Caco-2 (cell line): ENCODE data around the gene LSM11. TPM values are rescaled to one million over a fixed set of nuclear protein-coding genes. Genes with fewer than 3 reads are reported as not detected.

Experiments
- BruUV-seq: library from RNA; stranded (reverse); fragments of 400-500 nt; replicated peaks from 2 replicates; lab custom pipeline; 2021; lab: Mats Ljungman, UMichigan
- CTCF ChIA-PET: fragments of 300-600 bp; sonication (Branson Sonifier 250); formaldehyde crosslinking; loops from one replicate; lab custom pipeline; 2022; ENCODE audit warnings: antibody characterized with exemption; lab: Charles Lee
- POLR2A ChIA-PET: fragments of 300-600 bp; sonication (Branson Sonifier 250); formaldehyde crosslinking; loops from one replicate; lab custom pipeline; 2022; ENCODE audit warnings: antibody characterized with exemption; lab: Charles Lee
- DNase-seq, 2 experiments: peaks; one replicate each; pipeline versions ENCODE4 v3.0.0 to v3.0.0-alpha.2; 2020 to 2022
- H3K27me3 ChIP-seq: replicated peaks from 2 replicates; pipeline ENCODE4 v1.6.0; 2011; ENCODE audit warnings: low read length; ENCODE audit not compliant: control insufficient read depth, insufficient read depth
- H3K36me3 ChIP-seq: 2 replicates; pipeline ENCODE4 v1.5.1; 2011; ENCODE audit warnings: low read length; ENCODE audit not compliant: control insufficient read depth, insufficient read depth
- H3K4me1 ChIP-seq: fragments of 250-450 bp; sonication (Bioruptor Pico); 2 replicates; pipeline ENCODE4 v1.5.1; 2020; ENCODE audit warnings: mild to moderate bottlenecking
- H3K4me3 ChIP-seq: 2 replicates; pipeline ENCODE4 v1.5.1; 2011; ENCODE audit warnings: low read depth, mild to moderate bottlenecking, control low read depth, low read length
- H3K9me3 ChIP-seq: fragments of 250-450 bp; sonication (Bioruptor Pico); 2 replicates; pipeline ENCODE4 v1.5.1; 2020; ENCODE audit warnings: mild to moderate bottlenecking, moderate library complexity
- H3K27ac Mint-ChIP-seq: one replicate; pipeline ENCODE4 v1.8.0; 2022; ENCODE audit warnings: mixed read lengths; ENCODE audit not compliant: unreplicated experiment
- H3K27me3 Mint-ChIP-seq: one replicate; pipeline ENCODE4 v1.8.0; 2022; ENCODE audit warnings: mixed read lengths; ENCODE audit not compliant: insufficient read depth, unreplicated experiment
- H3K36me3 Mint-ChIP-seq: one replicate; pipeline ENCODE4 v1.8.0; 2022; ENCODE audit warnings: mild to moderate bottlenecking, mixed read lengths; ENCODE audit not compliant: insufficient read depth, unreplicated experiment
- H3K4me1 Mint-ChIP-seq: one replicate; pipeline ENCODE4 v1.8.0; 2022; ENCODE audit warnings: low read depth, mixed read lengths; ENCODE audit not compliant: unreplicated experiment
- H3K4me3 Mint-ChIP-seq: one replicate; pipeline ENCODE4 v1.8.0; 2022; ENCODE audit warnings: mild to moderate bottlenecking, moderate library complexity, mixed read lengths; ENCODE audit not compliant: unreplicated experiment
- H3K9me3 Mint-ChIP-seq: one replicate; pipeline ENCODE4 v1.8.0; 2022; ENCODE audit warnings: mixed read lengths; ENCODE audit not compliant: unreplicated experiment
- CTCF ChIP-seq, 2 experiments: fragments of 200-600 bp in 1 of 2; IDR thresholded peaks; 1 replicate in 1 of 2; 2 replicates in 1 of 2; pipeline versions ENCODE4 v1.5.1 to v1.8.0; 2011 to 2022; ENCODE audit warnings: antibody characterized with exemption in 1 of 2, control low read depth in 1 of 2, inconsistent platforms in 1 of 2, low read depth in 1 of 2, low read length in 1 of 2, mild to moderate bottlenecking in 1 of 2, moderate library complexity in 1 of 2; ENCODE audit not compliant: insufficient read depth in 1 of 2, severe bottlenecking in 1 of 2, unreplicated experiment in 1 of 2
- intact Hi-C: fragments of 100-400 bp; cut with micrococcal nuclease; formaldehyde crosslinking; loops from one replicate; pipeline ENCODE4 v1.10.0; 2022; ENCODE audit not compliant: unreplicated experiment
- total RNA-seq: library from RNA; stranded (reverse); gene quantifications from 2 replicates; pipeline ENCODE4 v1.2.3, GENCODE V29; 2022

Gene LSM11
- total RNA-seq, 1 experiment from 2014 or later, result 7.7 TPM

DNA sequence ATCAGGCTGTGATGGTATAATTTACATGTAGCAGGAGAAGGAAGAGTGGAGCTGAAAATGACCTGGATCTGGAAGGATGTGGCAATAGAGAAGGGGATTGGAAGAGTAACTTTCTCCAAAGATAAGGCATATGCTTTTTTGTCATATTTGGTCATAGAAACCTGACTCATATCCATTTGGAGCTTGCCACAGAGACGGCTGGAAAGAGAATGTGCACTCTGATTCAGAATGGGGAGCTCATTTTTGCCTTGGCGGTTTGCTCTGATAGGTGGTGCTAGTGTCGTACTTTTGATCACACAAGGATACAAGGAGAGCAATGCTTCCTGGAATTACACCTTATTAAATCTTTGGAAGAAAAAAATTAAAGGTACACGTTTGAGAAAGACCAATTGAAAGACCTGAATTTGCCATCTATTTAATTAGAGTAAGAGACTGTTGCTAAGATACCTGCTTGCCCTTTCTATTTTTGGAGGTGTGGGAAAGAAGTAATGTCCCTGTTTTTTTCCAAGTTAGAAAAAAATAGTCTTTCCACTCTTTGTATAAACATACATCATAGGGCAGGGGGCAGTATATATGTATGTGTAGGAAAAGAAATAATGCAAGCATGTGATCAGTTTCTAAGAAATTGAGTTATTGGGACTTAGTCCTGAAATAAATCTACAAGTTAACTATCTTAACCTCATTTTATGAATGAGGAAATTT is 5.4 kb downstream of the LSM11 start:
- ChIA-PET POLR2A (no interaction called here), CTCF (interaction anchor here (1.2 kb wide), 1 partner anchor 1358 kb away, joined by 3 read pairs; no protein-coding TSS in a partner anchor)
- 0 out of 2 replicates have a peak, but pooled peaks cover 6% of the 10 kb centered on the region for H3K4me1 ChIP-seq
- H3K4me3 Mint-ChIP-seq, result no peak overlapping the region
- H3K4me3 ChIP-seq, result no peak overlapping the region
- H3K27me3 Mint-ChIP-seq, result no peaks in the 10 kb centered on the region
- H3K36me3 Mint-ChIP-seq, result no peaks in the 10 kb centered on the region
- peaks cover 8% of the 10 kb centered on the region for H3K4me1 Mint-ChIP-seq
- H3K9me3 ChIP-seq, result no peaks in the 10 kb centered on the region
- no peaks in the 10 kb centered on the region for H3K27me3 ChIP-seq
- H3K9me3 Mint-ChIP-seq, result no peaks in the 10 kb centered on the region
- intact Hi-C loops, result loop anchor here (10.0 kb wide), 1 partner anchor 384 kb away; no protein-coding TSS in a partner anchor
- BruUV-seq, result no TSS peak
- no peak for TF ChIP-seq CTCF (IDR thresholded peaks at IDR 0.05; ENCODE audit: insufficient read depth in 1 of 2, low read depth in 1 of 2, low read length in 1 of 2, severe bottlenecking in 1 of 2, unreplicated experiment in 1 of 2)
- DNase-seq, result no peak
- no peak overlapping the region for H3K27ac Mint-ChIP-seq
- peaks cover 2% of the 10 kb centered on the region; the same call in 1 of the 2 replicates for H3K36me3 ChIP-seq

GRCh38 chr5:157749462-157749799 is 5.9 kb downstream of the LSM11 start:
- H3K4me1 Mint-ChIP-seq, result peaks cover 4% of the 10 kb centered on the region
- H3K9me3 Mint-ChIP-seq, result no peaks in the 10 kb centered on the region
- no peaks in the 10 kb centered on the region for H3K36me3 Mint-ChIP-seq
- BruUV-seq, result no TSS peak
- Histone ChIP-seq H3K9me3 (no peaks in the 10 kb centered on the region), H3K4me1 (0 out of 2 replicates have a peak, but pooled peaks cover 4% of the 10 kb centered on the region), H3K4me3 (no peak overlapping the region), H3K27me3 (no peaks in the 10 kb centered on the region), H3K36me3 (peaks cover 2% of the 10 kb centered on the region; the same call in 1 of the 2 replicates)
- ChIA-PET POLR2A (no interaction called here), CTCF (interaction anchor here (1.2 kb wide), 1 partner anchor 1357 kb away, joined by 3 read pairs; no protein-coding TSS in a partner anchor)
- no peak overlapping the region for H3K4me3 Mint-ChIP-seq
- intact Hi-C loops, result loop anchor here (10.0 kb wide), 1 partner anchor 385 kb away; no protein-coding TSS in a partner anchor
- no peak for DNase-seq
- no peaks in the 10 kb centered on the region for H3K27me3 Mint-ChIP-seq
- H3K27ac Mint-ChIP-seq, result no peak overlapping the region
- no peak for TF ChIP-seq CTCF (IDR thresholded peaks at IDR 0.05; ENCODE audit: insufficient read depth in 1 of 2, low read depth in 1 of 2, low read length in 1 of 2, severe bottlenecking in 1 of 2, unreplicated experiment in 1 of 2)

GRCh38 chr5:157750320-157750719 is 6.8 kb downstream of the LSM11 start:
- BruUV-seq, result no TSS peak

More at GRCh38 chr5:157750320-157750719, 6.8 kb downstream of the LSM11 start:
- Histone ChIP-seq H3K4me1 (no peaks in the 10 kb centered on the region), H3K27me3 (no peaks in the 10 kb centered on the region), H3K4me3 (no peak overlapping the region), H3K36me3 (peaks cover 2% of the 10 kb centered on the region; the same call in 1 of the 2 replicates), H3K9me3 (no peaks in the 10 kb centered on the region)
- POLR2A ChIA-PET, result no interaction called here
- no peaks in the 10 kb centered on the region for H3K27me3 Mint-ChIP-seq
- no peak overlapping the region for H3K4me3 Mint-ChIP-seq
- H3K9me3 Mint-ChIP-seq, result no peaks in the 10 kb centered on the region
- CTCF ChIA-PET, result no interaction called here
- no peak for DNase-seq
- H3K4me1 Mint-ChIP-seq, result no peaks in the 10 kb centered on the region
- no peak overlapping the region for H3K27ac Mint-ChIP-seq
- H3K36me3 Mint-ChIP-seq, result no peaks in the 10 kb centered on the region
- no peak for TF ChIP-seq CTCF (IDR thresholded peaks at IDR 0.05; ENCODE audit: insufficient read depth in 1 of 2, low read depth in 1 of 2, low read length in 1 of 2, severe bottlenecking in 1 of 2, unreplicated experiment in 1 of 2)
- intact Hi-C loops, result no loop called here
